Neural progenitor cell (in vitro differentiated cells): ENCODE data around the gene MYH10. TPM values are rescaled to one million over a fixed set of nuclear protein-coding genes. Genes with fewer than 3 reads are reported as not detected.

Experiments
- DNase-seq: peaks from one replicate; pipeline ENCODE4 v3.0.0-alpha.2; 2016; ENCODE audit warnings: low spot score
- H2AFZ ChIP-seq: fragments of 200-600 bp; sonication (generic); replicated peaks from 2 replicates; pipeline ENCODE4 v1.6.1; 2016; ENCODE audit warnings: antibody characterized with exemption
- H3F3A ChIP-seq: fragments of 200-600 bp; sonication (generic); 2 replicates; pipeline ENCODE4 v1.6.1; 2016; ENCODE audit warnings: antibody characterized with exemption, low read depth
- H3K27ac ChIP-seq: fragments of 200-600 bp; sonication (generic); 2 replicates; pipeline ENCODE4 v1.5.1; 2016; ENCODE audit warnings: mild to moderate bottlenecking
- H3K27me3 ChIP-seq: fragments of 200-600 bp; sonication (generic); 2 replicates; pipeline ENCODE4 v1.6.1; 2016; ENCODE audit warnings: mild to moderate bottlenecking, moderate library complexity
- H3K36me3 ChIP-seq: fragments of 200-600 bp; sonication (generic); 2 replicates; pipeline ENCODE4 v1.5.1; 2016
- H3K4me1 ChIP-seq: fragments of 200-600 bp; sonication (generic); 2 replicates; pipeline ENCODE4 v1.6.1; 2016; ENCODE audit warnings: mixed run types
- H3K4me2 ChIP-seq: fragments of 200-600 bp; sonication (generic); 2 replicates; pipeline ENCODE4 v1.6.1; 2016
- H3K4me3 ChIP-seq: fragments of 200-600 bp; sonication (generic); 2 replicates; pipeline ENCODE4 v1.5.1; 2016
- H3K79me2 ChIP-seq: fragments of 200-600 bp; sonication (generic); 2 replicates; pipeline ENCODE4 v1.6.1; 2016; ENCODE audit warnings: low read depth
- H3K9ac ChIP-seq: fragments of 200-600 bp; sonication (generic); 2 replicates; pipeline ENCODE4 v1.6.1; 2016
- H3K9me3 ChIP-seq: fragments of 200-600 bp; sonication (generic); 2 replicates; pipeline ENCODE4 v1.5.1; 2016; ENCODE audit warnings: low read depth
- H4K20me1 ChIP-seq: fragments of 200-600 bp; sonication (generic); 2 replicates; pipeline ENCODE4 v1.6.1; 2016; ENCODE audit warnings: low read depth
- H3K27ac Mint-ChIP-seq: 3 replicates; pipeline ENCODE4 v1.8.0; 2021; ENCODE audit warnings: mixed read lengths
- H3K27me3 Mint-ChIP-seq: 2 replicates; pipeline ENCODE4 v1.8.0; 2022; ENCODE audit warnings: low read depth, mild to moderate bottlenecking, inconsistent platforms, moderate library complexity, mixed read lengths; ENCODE audit not compliant: insufficient read depth
- H3K36me3 Mint-ChIP-seq: 3 replicates; pipeline ENCODE4 v1.8.0; 2021; ENCODE audit warnings: mixed read lengths
- H3K4me1 Mint-ChIP-seq: 3 replicates; pipeline ENCODE4 v1.8.0; 2021; ENCODE audit warnings: mixed read lengths
- H3K4me3 Mint-ChIP-seq: 3 replicates; pipeline ENCODE4 v1.8.0; 2021; ENCODE audit warnings: mild to moderate bottlenecking, moderate library complexity, mixed read lengths
- H3K9me3 Mint-ChIP-seq: 3 replicates; pipeline ENCODE4 v1.8.0; 2020; ENCODE audit warnings: mixed read lengths
- EZH2 ChIP-seq: fragments of 200-600 bp; sonication (generic); IDR thresholded peaks from 2 replicates; pipeline ENCODE4 v1.6.1; 2017; ENCODE audit warnings: antibody characterized with exemption, mild to moderate bottlenecking, moderate library complexity
- EZH2phosphoT487 ChIP-seq: fragments of 200-600 bp; sonication (generic); IDR thresholded peaks from 2 replicates; pipeline ENCODE4 v1.6.1; 2017; ENCODE audit warnings: antibody characterized with exemption
- total RNA-seq: library from RNA; depleted of rRNA; stranded (reverse); fragments of >200 nt; gene quantifications from 2 replicates; pipeline ENCODE4 v1.2.3, GENCODE V29; 2015; ENCODE audit warnings: low replicate concordance
- TF ChIP-seq, protein P1 (sequence below): fragments of 200-600 bp; sonication (generic); IDR thresholded peaks from 2 replicates; pipeline ENCODE4 v1.5.1; 2017; ENCODE audit warnings: antibody characterized with exemption, mild to moderate bottlenecking

MYH10 gene
- total RNA-seq, 1 donor from 2014 or later = 213 TPM

- peaks cover 71% of the 10 kb centered on the region for H3K36me3 Mint-ChIP-seq
Observed at GRCh38 chr17:8487743-8488142, 142.8 kb downstream of the MYH10 start.

GRCh38 chr17:8487130-8487645 lies 143.3 kb downstream of the MYH10 start:
- Histone ChIP-seq H3K4me2 (no peak overlapping the region), H3K9me3 (no peaks in the 10 kb centered on the region), H3K4me3 (no peak overlapping the region), H4K20me1 (peaks cover under 1% of the 10 kb centered on the region), H3K27ac (no peak overlapping the region), H3K9ac (no peak overlapping the region), H3F3A (no peaks in the 10 kb centered on the region), H3K27me3 (no peaks in the 10 kb centered on the region), H3K36me3 (peaks cover 36% of the 10 kb centered on the region), H2AFZ (no peak overlapping the region), H3K79me2 (no peaks in the 10 kb centered on the region), H3K4me1 (no peaks in the 10 kb centered on the region)
- H3K4me3 Mint-ChIP-seq = no peak overlapping the region
- H3K4me1 Mint-ChIP-seq = no peaks in the 10 kb centered on the region
- peaks cover 4% of the 10 kb centered on the region for H3K27me3 Mint-ChIP-seq
- DNase-seq = no peak
- H3K27ac Mint-ChIP-seq = no peak overlapping the region
- no peak for TF ChIP-seq EZH2
- peaks cover 8% of the 10 kb centered on the region for H3K9me3 Mint-ChIP-seq
- peaks cover 71% of the 10 kb centered on the region for H3K36me3 Mint-ChIP-seq

More at GRCh38 chr17:8487743-8488142, 142.8 kb downstream of the MYH10 start:
- Histone ChIP-seq H3K27ac (no peak overlapping the region), H2AFZ (no peak overlapping the region), H3K9me3 (no peaks in the 10 kb centered on the region), H3K4me3 (no peak overlapping the region), H3K4me2 (no peak overlapping the region), H3F3A (no peaks in the 10 kb centered on the region), H3K36me3 (peaks cover 35% of the 10 kb centered on the region), H4K20me1 (no peaks in the 10 kb centered on the region), H3K4me1 (no peaks in the 10 kb centered on the region), H3K27me3 (no peaks in the 10 kb centered on the region), H3K9ac (no peak overlapping the region), H3K79me2 (no peaks in the 10 kb centered on the region)
- TF ChIP-seq EZH2phosphoT487 (no peak), EZH2 (no peak)
- TF ChIP-seq, protein P1, sequence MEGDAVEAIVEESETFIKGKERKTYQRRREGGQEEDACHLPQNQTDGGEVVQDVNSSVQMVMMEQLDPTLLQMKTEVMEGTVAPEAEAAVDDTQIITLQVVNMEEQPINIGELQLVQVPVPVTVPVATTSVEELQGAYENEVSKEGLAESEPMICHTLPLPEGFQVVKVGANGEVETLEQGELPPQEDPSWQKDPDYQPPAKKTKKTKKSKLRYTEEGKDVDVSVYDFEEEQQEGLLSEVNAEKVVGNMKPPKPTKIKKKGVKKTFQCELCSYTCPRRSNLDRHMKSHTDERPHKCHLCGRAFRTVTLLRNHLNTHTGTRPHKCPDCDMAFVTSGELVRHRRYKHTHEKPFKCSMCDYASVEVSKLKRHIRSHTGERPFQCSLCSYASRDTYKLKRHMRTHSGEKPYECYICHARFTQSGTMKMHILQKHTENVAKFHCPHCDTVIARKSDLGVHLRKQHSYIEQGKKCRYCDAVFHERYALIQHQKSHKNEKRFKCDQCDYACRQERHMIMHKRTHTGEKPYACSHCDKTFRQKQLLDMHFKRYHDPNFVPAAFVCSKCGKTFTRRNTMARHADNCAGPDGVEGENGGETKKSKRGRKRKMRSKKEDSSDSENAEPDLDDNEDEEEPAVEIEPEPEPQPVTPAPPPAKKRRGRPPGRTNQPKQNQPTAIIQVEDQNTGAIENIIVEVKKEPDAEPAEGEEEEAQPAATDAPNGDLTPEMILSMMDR = no peak
- H3K27ac Mint-ChIP-seq = no peak overlapping the region
- peaks cover 8% of the 10 kb centered on the region for H3K9me3 Mint-ChIP-seq
- no peak overlapping the region for H3K4me3 Mint-ChIP-seq
- H3K27me3 Mint-ChIP-seq = peaks cover 6% of the 10 kb centered on the region
- no peaks in the 10 kb centered on the region for H3K4me1 Mint-ChIP-seq
- DNase-seq = no peak

- peaks cover 68% of the 10 kb centered on the region for H3K36me3 Mint-ChIP-seq
- Histone ChIP-seq H4K20me1 (peaks cover 2% of the 10 kb centered on the region), H3K4me1 (no peaks in the 10 kb centered on the region), H3K27me3 (no peaks in the 10 kb centered on the region), H3K4me3 (no peak overlapping the region), H3K9ac (no peak overlapping the region), H3K36me3 (peaks cover 36% of the 10 kb centered on the region), H3K27ac (no peak overlapping the region), H2AFZ (no peak overlapping the region), H3K4me2 (no peak overlapping the region), H3K9me3 (no peaks in the 10 kb centered on the region), H3F3A (no peaks in the 10 kb centered on the region), H3K79me2 (no peaks in the 10 kb centered on the region)
- peaks cover 3% of the 10 kb centered on the region for H3K27me3 Mint-ChIP-seq
- H3K4me1 Mint-ChIP-seq = no peaks in the 10 kb centered on the region
- TF ChIP-seq EZH2 (no peak), EZH2phosphoT487 (no peak)
- TF ChIP-seq, protein P1 = no peak
- no peak overlapping the region for H3K4me3 Mint-ChIP-seq
- H3K9me3 Mint-ChIP-seq = peaks cover 8% of the 10 kb centered on the region
- no peak for DNase-seq
- no peak overlapping the region for H3K27ac Mint-ChIP-seq
Observed at GRCh38 chr17:8485491-8485890, 145.0 kb downstream of the MYH10 start.

DNA sequence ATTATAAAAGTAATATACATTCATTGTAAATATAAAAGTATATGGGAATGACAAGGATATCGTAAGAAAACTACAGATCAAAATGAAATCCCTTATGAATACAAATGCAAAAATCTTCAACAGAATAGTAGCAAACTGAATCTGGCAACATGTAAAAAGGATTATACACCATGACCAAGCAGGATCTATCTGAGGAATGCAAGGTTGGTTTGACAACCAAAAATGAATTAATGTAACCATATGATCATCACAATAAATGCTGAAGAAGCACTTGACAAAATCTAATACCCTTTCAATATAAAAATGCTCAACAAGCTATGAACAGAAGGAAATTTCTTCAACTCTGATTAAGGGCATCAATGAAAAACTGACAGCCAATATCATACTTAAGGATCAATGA lies 146.1 kb downstream of the MYH10 start:
- H3K36me3 ChIP-seq = peaks cover 32% of the 10 kb centered on the region
- no peaks in the 10 kb centered on the region for H3F3A ChIP-seq
- H3K9me3 ChIP-seq = no peaks in the 10 kb centered on the region
- Mint-ChIP-seq H3K27ac (no peak overlapping the region), H3K4me3 (no peak overlapping the region), H3K27me3 (peaks cover 3% of the 10 kb centered on the region), H3K4me1 (no peaks in the 10 kb centered on the region), H3K36me3 (peaks cover 68% of the 10 kb centered on the region), H3K9me3 (peaks cover 8% of the 10 kb centered on the region)
- TF ChIP-seq EZH2 (no peak), EZH2phosphoT487 (no peak)
- TF ChIP-seq, protein P1 = no peak
- no peak for DNase-seq
- H3K9ac ChIP-seq = no peak overlapping the region
- no peak overlapping the region for H3K27ac ChIP-seq
- no peaks in the 10 kb centered on the region for H3K4me1 ChIP-seq
- H3K79me2 ChIP-seq = no peaks in the 10 kb centered on the region
- H4K20me1 ChIP-seq = peaks cover 2% of the 10 kb centered on the region
- no peak overlapping the region for H3K4me2 ChIP-seq
- H3K4me3 ChIP-seq = no peak overlapping the region
- H3K27me3 ChIP-seq = no peaks in the 10 kb centered on the region
- no peak overlapping the region for H2AFZ ChIP-seq
